Mesenchymal stem cell (in vitro differentiated cells and primary cell): ENCODE data around the gene ERBB4.

Experiments
- DNase-seq: peaks from one replicate; pipeline ENCODE4 v3.0.0-alpha.2; 2013
- H2AFZ ChIP-seq: one replicate; pipeline ENCODE4 v1.6.1; 2013; ENCODE audit warnings: low read depth, mild to moderate bottlenecking, control low read depth, inconsistent platforms, low read length, moderate library complexity
- H2AK5ac ChIP-seq: 2 replicates; pipeline ENCODE4 v1.6.1; 2013; ENCODE audit warnings: low read length, moderate library complexity, mild to moderate bottlenecking, inconsistent platforms; ENCODE audit not compliant: severe bottlenecking
- H2BK120ac ChIP-seq: one replicate; pipeline ENCODE4 v1.6.1; 2013; ENCODE audit warnings: low read depth, mild to moderate bottlenecking, inconsistent platforms, low read length, moderate library complexity
- H2BK12ac ChIP-seq, 2 experiments: one replicate each; pipeline ENCODE4 v1.6.1; 2013; ENCODE audit warnings: inconsistent platforms in 2 of 2, low read length in 2 of 2, mild to moderate bottlenecking in 2 of 2, moderate library complexity in 2 of 2, control low read depth in 1 of 2
- H2BK15ac ChIP-seq: one replicate; pipeline ENCODE4 v1.6.1; 2013; ENCODE audit warnings: mild to moderate bottlenecking, low read depth, inconsistent platforms; ENCODE audit not compliant: poor library complexity, severe bottlenecking
- H2BK5ac ChIP-seq: 2 replicates; pipeline ENCODE4 v1.6.1; 2013; ENCODE audit warnings: low read depth, mild to moderate bottlenecking, low read length, control low read depth, inconsistent platforms; ENCODE audit not compliant: poor library complexity, severe bottlenecking
- H3K14ac ChIP-seq, 2 experiments: one replicate each; pipeline ENCODE4 v1.6.1; 2013; ENCODE audit warnings: inconsistent platforms in 2 of 2, low read length in 2 of 2, control low read depth in 1 of 2, mild to moderate bottlenecking in 1 of 2, moderate library complexity in 1 of 2
- H3K18ac ChIP-seq, 2 experiments: one replicate each; pipeline ENCODE4 v1.6.1; 2013; ENCODE audit warnings: inconsistent platforms in 2 of 2, low read length in 2 of 2, control low read depth in 1 of 2, low read depth in 1 of 2, mild to moderate bottlenecking in 1 of 2
- H3K23ac ChIP-seq, 2 experiments: one replicate each; pipeline ENCODE4 v1.6.1; 2013; ENCODE audit warnings: inconsistent platforms in 2 of 2, low read length in 2 of 2, mild to moderate bottlenecking in 2 of 2, moderate library complexity in 2 of 2, control low read depth in 1 of 2
- H3K27ac ChIP-seq: 2 replicates; pipeline ENCODE4 v1.5.1; 2013; ENCODE audit warnings: mild to moderate bottlenecking, moderate library complexity, low read length, control low read depth, inconsistent platforms; ENCODE audit not compliant: poor library complexity, severe bottlenecking
- H3K27me3 ChIP-seq, 2 experiments: 2 replicates each; pipeline versions ENCODE4 v1.6.1 to v1.7.0; 2013; ENCODE audit warnings: low read length in 2 of 2, mild to moderate bottlenecking in 2 of 2, moderate library complexity in 2 of 2, control low read depth in 1 of 2, inconsistent platforms in 1 of 2; ENCODE audit not compliant: control insufficient read depth in 1 of 2, insufficient read depth in 1 of 2
- H3K36me3 ChIP-seq, 2 experiments: 2 replicates each; pipeline versions ENCODE4 v1.6.1 to v1.7.0; 2013; ENCODE audit warnings: low read length in 2 of 2, control low read depth in 1 of 2, inconsistent platforms in 1 of 2, low read depth in 1 of 2, mild to moderate bottlenecking in 1 of 2; ENCODE audit not compliant: insufficient read depth in 2 of 2, control insufficient read depth in 1 of 2
- H3K4ac ChIP-seq, 2 experiments: one replicate each; pipeline ENCODE4 v1.6.1; 2013; ENCODE audit warnings: inconsistent platforms in 2 of 2, low read length in 2 of 2, mild to moderate bottlenecking in 2 of 2, moderate library complexity in 2 of 2, control low read depth in 1 of 2, low read depth in 1 of 2
- H3K4me1 ChIP-seq: 2 replicates; pipeline ENCODE4 v1.6.1; 2013; ENCODE audit warnings: low read depth, low read length, control low read depth; ENCODE audit not compliant: control insufficient read depth, insufficient read depth
- H3K4me2 ChIP-seq: 2 replicates; pipeline ENCODE4 v1.6.1; 2013; ENCODE audit warnings: low read length, mild to moderate bottlenecking, inconsistent platforms; ENCODE audit not compliant: poor library complexity, severe bottlenecking
- H3K4me3 ChIP-seq, 2 experiments: 2 replicates each; pipeline versions ENCODE4 v1.5.1 to v1.7.0; 2013; ENCODE audit warnings: low read length in 2 of 2, mild to moderate bottlenecking in 2 of 2, control low read depth in 1 of 2, low read depth in 1 of 2; ENCODE audit not compliant: insufficient read depth in 1 of 2
- H3K79me1 ChIP-seq: replicated peaks from 2 replicates; pipeline ENCODE4 v1.6.1; 2013; ENCODE audit warnings: mild to moderate bottlenecking, control low read depth, low read length, inconsistent platforms; ENCODE audit not compliant: poor library complexity, severe bottlenecking
- H3K9ac ChIP-seq: 2 replicates; pipeline ENCODE4 v1.7.0; 2013; ENCODE audit warnings: mild to moderate bottlenecking, low read length, moderate library complexity
- H3K9me3 ChIP-seq: 2 replicates; pipeline ENCODE4 v1.7.0; 2013; ENCODE audit warnings: mild to moderate bottlenecking, low read length; ENCODE audit not compliant: control insufficient read depth
- H4K8ac ChIP-seq: one replicate; pipeline ENCODE4 v1.6.1; 2013; ENCODE audit warnings: inconsistent platforms, mild to moderate bottlenecking, low read length, moderate library complexity
- H4K91ac ChIP-seq: one replicate; pipeline ENCODE4 v1.6.1; 2013; ENCODE audit warnings: mild to moderate bottlenecking, low read length, inconsistent platforms
- WGBS: methylation state at CpG from one replicate; pipeline ENCODE4 v1.1.7; 2013; ENCODE audit warnings: mixed read lengths; 5-methylcytosine and 5-hydroxymethylcytosine counted together

The ERBB4 gene

GRCh38 chr2:212517693-212518092, 20.9 kb downstream of the ERBB4 start:
- no peak overlapping the region for H2BK15ac ChIP-seq
- no peaks in the 10 kb centered on the region for H3K79me1 ChIP-seq
- H3K4me2 ChIP-seq, result no peak overlapping the region
- H3K36me3 ChIP-seq, result no peaks in the 10 kb centered on the region
- H2BK12ac ChIP-seq, result no peak overlapping the region
- DNase-seq, result no peak
- H3K14ac ChIP-seq, result no peak overlapping the region
- H3K4me1 ChIP-seq, result no peaks in the 10 kb centered on the region
- no peak overlapping the region for H3K9ac ChIP-seq
- H2BK5ac ChIP-seq, result no peak overlapping the region
- H2BK120ac ChIP-seq, result no peak overlapping the region
- no peak overlapping the region for H4K8ac ChIP-seq
- H3K4ac ChIP-seq, result no peak overlapping the region
- no peak overlapping the region for H3K23ac ChIP-seq
- no peaks in the 10 kb centered on the region for H3K27me3 ChIP-seq
- no peak overlapping the region for H4K91ac ChIP-seq
- no peak overlapping the region for H2AFZ ChIP-seq
- H3K9me3 ChIP-seq, result no peaks in the 10 kb centered on the region
- H3K4me3 ChIP-seq, result no peak overlapping the region
- no peak overlapping the region for H2AK5ac ChIP-seq
- H3K27ac ChIP-seq, result peak overlapping the region; percentile 43
- H3K18ac ChIP-seq, result no peak overlapping the region
- no CpG with 5 or more reads among the region's 1 CpG for WGBS

- Histone ChIP-seq H4K8ac (no peak overlapping the region), H3K9ac (no peak overlapping the region), H2BK15ac (no peak overlapping the region), H2BK12ac (no peak overlapping the region), H3K4me3 (no peak overlapping the region), H3K4me2 (no peak overlapping the region), H3K27me3 (no peaks in the 10 kb centered on the region), H3K14ac (no peak overlapping the region), H2BK5ac (no peak overlapping the region), H2BK120ac (no peak overlapping the region), H3K36me3 (no peaks in the 10 kb centered on the region), H3K23ac (no peak overlapping the region), H3K27ac (no peak overlapping the region), H3K79me1 (no peaks in the 10 kb centered on the region), H4K91ac (no peak overlapping the region), H3K18ac (no peak overlapping the region), H3K4ac (no peak overlapping the region), H3K4me1 (no peaks in the 10 kb centered on the region), H2AK5ac (no peak overlapping the region), H3K9me3 (peaks cover 2% of the 10 kb centered on the region), H2AFZ (no peak overlapping the region)
- no CpG with 5 or more reads among the region's 2 CpGs for WGBS
- DNase-seq, result no peak
These were observed 33.0 kb downstream of the ERBB4 start for GRCh38 chr2:212505586-212505985.

- Histone ChIP-seq H3K14ac (no peak overlapping the region), H3K23ac (no peak overlapping the region), H2BK120ac (no peak overlapping the region), H3K9me3 (no peaks in the 10 kb centered on the region), H2BK15ac (no peak overlapping the region), H2AFZ (no peak overlapping the region), H3K18ac (no peak overlapping the region), H3K4ac (no peak overlapping the region), H2AK5ac (no peak overlapping the region), H3K4me2 (no peak overlapping the region), H2BK12ac (no peak overlapping the region), H3K4me1 (no peaks in the 10 kb centered on the region), H4K91ac (no peak overlapping the region), H2BK5ac (no peak overlapping the region), H3K27me3 (no peaks in the 10 kb centered on the region), H3K36me3 (no peaks in the 10 kb centered on the region), H3K27ac (no peak overlapping the region), H3K4me3 (no peak overlapping the region), H3K79me1 (no peaks in the 10 kb centered on the region), H3K9ac (no peak overlapping the region), H4K8ac (no peak overlapping the region)
- no CpG with 5 or more reads among the region's 1 CpG for WGBS
- DNase-seq, result no peak
These were observed 43.6 kb downstream of the ERBB4 start for GRCh38 chr2:212495046-212495445.

DNA sequence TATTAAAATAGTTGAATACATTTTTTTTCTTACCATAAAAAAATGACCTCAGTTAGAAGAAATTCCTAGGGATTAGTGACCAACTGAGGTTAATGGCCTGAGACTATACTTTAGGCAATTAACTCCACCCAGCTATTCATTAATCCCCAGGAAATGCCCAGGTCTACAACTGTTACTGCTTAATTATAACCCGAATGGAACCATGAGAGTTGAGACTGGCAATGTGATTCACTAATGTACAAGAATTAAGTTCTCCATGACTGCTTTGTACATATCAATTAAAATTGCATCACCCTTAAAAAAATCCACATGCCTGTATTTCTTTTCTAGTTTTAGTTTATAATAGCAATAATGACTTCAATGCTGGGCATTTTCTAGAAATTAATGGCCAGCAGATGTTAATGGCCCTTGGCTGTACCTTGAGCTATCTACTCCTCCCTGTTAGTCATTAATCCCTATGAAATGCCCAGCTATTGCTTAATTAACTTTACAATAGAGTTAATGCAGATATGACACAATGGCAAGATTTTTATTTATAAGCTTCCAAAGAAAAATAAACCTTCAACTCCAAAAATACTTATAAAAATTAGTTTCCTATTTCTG, 44.1 kb downstream of the ERBB4 start:
- no peak overlapping the region for H3K4me3 ChIP-seq
- H4K91ac ChIP-seq, result no peak overlapping the region
- no peak overlapping the region for H3K23ac ChIP-seq
- H2BK12ac ChIP-seq, result no peak overlapping the region
- no peak overlapping the region for H3K14ac ChIP-seq
- H3K27me3 ChIP-seq, result no peaks in the 10 kb centered on the region
- H2BK5ac ChIP-seq, result no peak overlapping the region
- no peak overlapping the region for H2AK5ac ChIP-seq
- no peaks in the 10 kb centered on the region for H3K4me1 ChIP-seq
- no peak overlapping the region for H2AFZ ChIP-seq
- H3K9me3 ChIP-seq, result no peaks in the 10 kb centered on the region
- DNase-seq, result no peak
- H4K8ac ChIP-seq, result no peak overlapping the region
- H3K79me1 ChIP-seq, result no peaks in the 10 kb centered on the region
- WGBS, result 80% methylated on average over 1 of the region's 1 CpG
- H3K36me3 ChIP-seq, result no peaks in the 10 kb centered on the region
- H3K27ac ChIP-seq, result no peak overlapping the region
- H3K4me2 ChIP-seq, result no peak overlapping the region
- no peak overlapping the region for H3K4ac ChIP-seq
- H3K18ac ChIP-seq, result no peak overlapping the region
- H2BK15ac ChIP-seq, result no peak overlapping the region
- no peak overlapping the region for H3K9ac ChIP-seq
- H2BK120ac ChIP-seq, result no peak overlapping the region
